ENCODE results near the gene EVA1B. TPM values are rescaled to one million over a fixed set of nuclear protein-coding genes. Genes with fewer than 3 reads are reported as not detected.

EVA1B gene
- total and polyA plus RNA-seq, 2 of the 13 experiments (the other 11 are each of a cell fraction or from before 2014, with no cell fraction given): 3.9 to 6.6 TPM

DNA sequence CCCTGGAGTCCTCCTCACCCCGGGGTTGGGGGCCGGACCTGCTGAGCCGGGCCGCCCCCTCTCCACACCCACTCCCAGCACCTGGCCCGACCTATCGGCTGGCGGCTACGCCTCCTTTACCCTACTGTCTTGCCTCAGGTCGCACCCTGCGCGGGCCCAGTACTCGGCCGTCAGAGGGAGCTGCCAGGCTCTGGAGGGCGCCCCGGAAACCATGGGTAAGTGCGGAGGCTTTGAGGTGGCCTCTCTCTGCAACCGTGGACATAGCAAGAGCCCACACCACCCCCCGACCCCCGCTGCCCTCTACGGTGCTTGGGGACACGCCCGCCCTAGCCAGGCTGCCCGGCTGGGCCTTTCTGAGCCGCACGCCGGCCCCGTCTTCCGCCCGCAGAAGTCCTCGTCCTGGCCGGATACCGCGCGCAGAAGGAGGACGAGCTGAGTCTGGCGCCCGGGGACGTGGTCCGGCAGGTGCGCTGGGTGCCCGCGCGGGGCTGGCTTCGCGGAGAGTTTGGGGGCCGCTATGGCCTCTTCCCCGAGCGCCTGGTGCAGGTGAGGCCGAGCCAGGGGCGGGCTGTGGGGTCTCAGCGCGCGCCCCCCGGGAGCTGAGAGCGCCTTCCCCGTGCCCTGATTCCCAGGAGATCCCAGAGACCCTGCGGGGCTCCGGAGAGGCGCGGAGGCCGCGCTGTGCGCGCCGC, 17.1 kb downstream of the EVA1B start, which contains the start of gene SH3D21 (continued):
- TF ChIP-seq, protein P1, sequence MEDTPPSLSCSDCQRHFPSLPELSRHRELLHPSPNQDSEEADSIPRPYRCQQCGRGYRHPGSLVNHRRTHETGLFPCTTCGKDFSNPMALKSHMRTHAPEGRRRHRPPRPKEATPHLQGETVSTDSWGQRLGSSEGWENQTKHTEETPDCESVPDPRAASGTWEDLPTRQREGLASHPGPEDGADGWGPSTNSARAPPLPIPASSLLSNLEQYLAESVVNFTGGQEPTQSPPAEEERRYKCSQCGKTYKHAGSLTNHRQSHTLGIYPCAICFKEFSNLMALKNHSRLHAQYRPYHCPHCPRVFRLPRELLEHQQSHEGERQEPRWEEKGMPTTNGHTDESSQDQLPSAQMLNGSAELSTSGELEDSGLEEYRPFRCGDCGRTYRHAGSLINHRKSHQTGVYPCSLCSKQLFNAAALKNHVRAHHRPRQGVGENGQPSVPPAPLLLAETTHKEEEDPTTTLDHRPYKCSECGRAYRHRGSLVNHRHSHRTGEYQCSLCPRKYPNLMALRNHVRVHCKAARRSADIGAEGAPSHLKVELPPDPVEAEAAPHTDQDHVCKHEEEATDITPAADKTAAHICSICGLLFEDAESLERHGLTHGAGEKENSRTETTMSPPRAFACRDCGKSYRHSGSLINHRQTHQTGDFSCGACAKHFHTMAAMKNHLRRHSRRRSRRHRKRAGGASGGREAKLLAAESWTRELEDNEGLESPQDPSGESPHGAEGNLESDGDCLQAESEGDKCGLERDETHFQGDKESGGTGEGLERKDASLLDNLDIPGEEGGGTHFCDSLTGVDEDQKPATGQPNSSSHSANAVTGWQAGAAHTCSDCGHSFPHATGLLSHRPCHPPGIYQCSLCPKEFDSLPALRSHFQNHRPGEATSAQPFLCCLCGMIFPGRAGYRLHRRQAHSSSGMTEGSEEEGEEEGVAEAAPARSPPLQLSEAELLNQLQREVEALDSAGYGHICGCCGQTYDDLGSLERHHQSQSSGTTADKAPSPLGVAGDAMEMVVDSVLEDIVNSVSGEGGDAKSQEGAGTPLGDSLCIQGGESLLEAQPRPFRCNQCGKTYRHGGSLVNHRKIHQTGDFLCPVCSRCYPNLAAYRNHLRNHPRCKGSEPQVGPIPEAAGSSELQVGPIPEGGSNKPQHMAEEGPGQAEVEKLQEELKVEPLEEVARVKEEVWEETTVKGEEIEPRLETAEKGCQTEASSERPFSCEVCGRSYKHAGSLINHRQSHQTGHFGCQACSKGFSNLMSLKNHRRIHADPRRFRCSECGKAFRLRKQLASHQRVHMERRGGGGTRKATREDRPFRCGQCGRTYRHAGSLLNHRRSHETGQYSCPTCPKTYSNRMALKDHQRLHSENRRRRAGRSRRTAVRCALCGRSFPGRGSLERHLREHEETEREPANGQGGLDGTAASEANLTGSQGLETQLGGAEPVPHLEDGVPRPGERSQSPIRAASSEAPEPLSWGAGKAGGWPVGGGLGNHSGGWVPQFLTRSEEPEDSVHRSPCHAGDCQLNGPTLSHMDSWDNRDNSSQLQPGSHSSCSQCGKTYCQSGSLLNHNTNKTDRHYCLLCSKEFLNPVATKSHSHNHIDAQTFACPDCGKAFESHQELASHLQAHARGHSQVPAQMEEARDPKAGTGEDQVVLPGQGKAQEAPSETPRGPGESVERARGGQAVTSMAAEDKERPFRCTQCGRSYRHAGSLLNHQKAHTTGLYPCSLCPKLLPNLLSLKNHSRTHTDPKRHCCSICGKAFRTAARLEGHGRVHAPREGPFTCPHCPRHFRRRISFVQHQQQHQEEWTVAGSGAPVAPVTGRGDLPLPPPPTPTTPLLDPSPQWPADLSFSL (CRISPR knock-in tag; IDR thresholded peaks at IDR 0.05): 0 out of 2 replicates have a peak, but pooled peaks have one; percentile 35
- TF ChIP-seq ZBTB7A (CRISPR knock-in tag; IDR thresholded peaks at IDR 0.05): no peak
- TF ChIP-seq ARID2 (CRISPR knock-in tag; IDR thresholded peaks at IDR 0.05; ENCODE audit: borderline replicate concordance): no peak
- TF ChIP-seq ZNF292 (CRISPR knock-in tag; IDR thresholded peaks at IDR 0.05; ENCODE audit: borderline replicate concordance, low read depth): no peak
- no peak for TF ChIP-seq HDAC6 (IDR thresholded peaks at IDR 0.05; ENCODE audit: low read depth, low read length)
- TF ChIP-seq KAT7 (CRISPR knock-in tag; IDR thresholded peaks at IDR 0.05; ENCODE audit: borderline replicate concordance): 0 out of 2 replicates have a peak, but pooled peaks have one; percentile 31
- TF ChIP-seq ZNF143 (CRISPR knock-in tag; IDR thresholded peaks at IDR 0.05): no peak
- TF ChIP-seq EZH2 (conservative IDR thresholded peaks at IDR 0.05; ENCODE audit: low read depth, low read length): no peak
- no peak for TF ChIP-seq NFE2L2 (IDR thresholded peaks at IDR 0.05; ENCODE audit: low read length)
- no peak for TF ChIP-seq SNAPC2 (CRISPR knock-in tag; IDR thresholded peaks at IDR 0.05)
- TF ChIP-seq TRIM24 (CRISPR knock-in tag; IDR thresholded peaks at IDR 0.05): no peak
- no peak; the same call in 1 of the 2 replicates for TF ChIP-seq ZNF839 (CRISPR knock-in tag; IDR thresholded peaks at IDR 0.05; ENCODE audit: borderline replicate concordance)
- no peak for TF ChIP-seq SMC3 (IDR thresholded peaks at IDR 0.05; ENCODE audit: low read length)
- TF ChIP-seq, protein P2, sequence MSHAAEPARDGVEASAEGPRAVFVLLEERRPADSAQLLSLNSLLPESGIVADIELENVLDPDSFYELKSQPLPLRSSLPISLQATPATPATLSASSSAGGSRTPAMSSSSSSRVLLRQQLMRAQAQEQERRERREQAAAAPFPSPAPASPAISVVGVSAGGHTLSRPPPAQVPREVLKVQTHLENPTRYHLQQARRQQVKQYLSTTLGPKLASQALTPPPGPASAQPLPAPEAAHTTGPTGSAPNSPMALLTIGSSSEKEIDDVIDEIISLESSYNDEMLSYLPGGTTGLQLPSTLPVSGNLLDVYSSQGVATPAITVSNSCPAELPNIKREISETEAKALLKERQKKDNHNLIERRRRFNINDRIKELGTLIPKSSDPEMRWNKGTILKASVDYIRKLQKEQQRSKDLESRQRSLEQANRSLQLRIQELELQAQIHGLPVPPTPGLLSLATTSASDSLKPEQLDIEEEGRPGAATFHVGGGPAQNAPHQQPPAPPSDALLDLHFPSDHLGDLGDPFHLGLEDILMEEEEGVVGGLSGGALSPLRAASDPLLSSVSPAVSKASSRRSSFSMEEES (CRISPR knock-in tag; IDR thresholded peaks at IDR 0.05): no peak
- TF ChIP-seq FOXA3 (CRISPR knock-in tag; IDR thresholded peaks at IDR 0.05): no peak
- no peak for TF ChIP-seq BHLHE40 (IDR thresholded peaks at IDR 0.05; ENCODE audit: low read length)
- no peak for TF ChIP-seq HES4 (CRISPR knock-in tag; IDR thresholded peaks at IDR 0.05; ENCODE audit: borderline replicate concordance)
- 0 out of 2 replicates have a peak, but pooled peaks have one; percentile 48 for TF ChIP-seq ISX (CRISPR knock-in tag; conservative IDR thresholded peaks at IDR 0.05)
- no peak for TF ChIP-seq JDP2 (CRISPR knock-in tag; IDR thresholded peaks at IDR 0.05; ENCODE audit: borderline replicate concordance)
- TF ChIP-seq POLR2AphosphoS2 (IDR thresholded peaks at IDR 0.05; ENCODE audit: low read depth, low read length): no peak
- TF ChIP-seq ZNF205 (CRISPR knock-in tag; IDR thresholded peaks at IDR 0.05): no peak
- TF ChIP-seq ZKSCAN1 (IDR thresholded peaks at IDR 0.05; ENCODE audit: low read length): no peak
- TF ChIP-seq ZNF660 (CRISPR knock-in tag; IDR thresholded peaks at IDR 0.05; ENCODE audit: borderline replicate concordance, low read depth): no peak
- TF ChIP-seq EEA1 (CRISPR knock-in tag; IDR thresholded peaks at IDR 0.05; ENCODE audit: borderline replicate concordance): no peak
- TF ChIP-seq ZNF775 (CRISPR knock-in tag; IDR thresholded peaks at IDR 0.05; ENCODE audit: borderline replicate concordance): no peak
